ENCODE data around the gene PTTG1IP.
A peak's percentile ranks its signal among the peaks of the same experiment; 100 is the strongest.
"Not testable (repeated sequence)": the region's sequence is repeated elsewhere in the genome, so short reads cannot be mapped to it uniquely, and the experiment has no call there.

The PTTG1IP gene

DNA sequence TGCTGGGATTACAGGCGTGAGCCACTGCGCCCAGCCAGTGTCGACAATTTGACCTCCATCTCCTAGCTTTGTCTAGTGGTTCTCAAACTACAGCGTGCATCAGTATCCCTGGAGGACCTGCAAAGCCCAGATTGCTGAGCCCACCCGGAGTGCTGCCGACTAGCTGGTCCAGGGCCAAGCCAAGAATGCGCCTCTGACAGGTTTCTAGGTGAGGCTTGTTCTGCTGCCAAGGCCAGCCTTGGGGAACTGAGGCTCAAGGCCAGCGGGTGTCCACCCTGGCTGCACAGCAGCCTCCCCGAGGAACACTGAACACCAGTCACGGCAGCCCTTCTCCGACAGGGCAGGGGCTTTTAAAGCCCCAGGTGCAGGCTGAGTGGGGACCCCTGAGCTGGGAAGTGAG, 9.8 kb upstream of the PTTG1IP start:
- no peak for DNase-seq (ENCODE audit: low read depth, low spot score)

DNA sequence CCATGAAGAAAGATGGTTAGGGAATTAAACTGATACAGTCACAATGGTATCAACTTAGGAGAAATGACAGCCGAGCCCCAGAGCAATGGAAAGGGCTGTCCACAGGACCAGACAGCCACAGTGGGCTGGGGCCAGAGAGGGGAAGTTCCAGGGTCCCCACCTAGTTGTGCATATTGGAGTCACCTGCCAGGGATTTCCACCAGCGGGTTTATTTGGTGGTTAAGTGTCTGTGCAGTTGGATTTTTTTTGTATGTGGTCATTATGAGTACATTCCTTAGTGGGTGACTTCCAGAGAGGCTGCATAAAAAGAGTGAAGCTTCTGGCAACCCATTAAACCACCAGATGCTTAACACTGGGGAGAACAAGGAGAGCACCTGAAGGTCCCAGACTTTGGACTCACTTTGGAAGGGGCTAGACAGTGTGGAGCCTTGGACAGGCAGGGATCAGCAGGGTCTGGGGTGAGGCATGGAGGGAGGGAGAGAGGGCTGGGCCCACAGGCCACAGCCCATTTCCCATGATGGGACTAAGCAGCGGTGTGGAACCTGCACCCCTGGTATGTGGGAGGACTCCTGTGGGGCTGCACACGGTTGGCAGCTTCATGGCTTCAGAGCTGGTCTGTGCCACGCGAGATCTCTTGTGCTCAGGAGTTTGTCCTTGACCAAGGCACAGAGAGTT, 7.8 kb upstream of the PTTG1IP start:
- DNase-seq (ENCODE audit: low read depth, low spot score) = peak; percentile 81

DNA sequence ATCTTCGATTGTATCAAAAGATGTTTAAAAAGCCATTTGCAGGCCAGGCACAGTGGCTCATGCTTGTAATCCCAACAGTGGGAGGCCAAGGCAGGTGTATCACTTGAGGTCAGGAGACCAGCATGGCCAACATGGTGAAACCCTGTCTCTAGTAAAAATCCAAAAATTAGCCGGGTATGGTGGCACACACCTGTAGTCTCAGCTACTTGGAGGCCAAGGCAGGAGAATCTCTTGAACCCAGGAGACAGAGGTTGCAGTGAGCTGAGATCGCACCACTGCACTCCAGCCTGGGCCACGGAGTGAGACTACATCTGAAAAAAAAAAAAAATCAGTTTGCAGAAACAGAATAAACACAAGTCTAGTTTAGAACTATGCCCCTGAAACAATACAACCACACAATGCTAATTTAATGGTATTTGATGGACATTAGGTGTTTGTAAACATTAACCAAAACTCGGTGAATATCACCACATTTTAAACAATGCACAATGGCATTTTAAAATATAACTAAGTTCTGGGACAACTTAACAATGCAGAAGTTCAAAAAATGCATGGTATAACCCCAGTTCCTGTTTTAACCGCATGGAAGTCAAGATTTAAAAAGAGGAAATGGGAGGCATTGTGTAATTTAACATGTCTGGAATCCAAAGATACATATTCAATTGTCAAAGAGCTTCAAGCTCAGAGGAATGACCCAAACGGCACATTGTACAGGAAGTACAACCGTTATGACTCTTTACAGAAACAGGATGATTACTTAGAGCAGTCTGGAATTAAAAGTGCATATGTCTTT, 7.1 kb upstream of the PTTG1IP start:
- no peak for DNase-seq (ENCODE audit: low read depth, low spot score)

DNA sequence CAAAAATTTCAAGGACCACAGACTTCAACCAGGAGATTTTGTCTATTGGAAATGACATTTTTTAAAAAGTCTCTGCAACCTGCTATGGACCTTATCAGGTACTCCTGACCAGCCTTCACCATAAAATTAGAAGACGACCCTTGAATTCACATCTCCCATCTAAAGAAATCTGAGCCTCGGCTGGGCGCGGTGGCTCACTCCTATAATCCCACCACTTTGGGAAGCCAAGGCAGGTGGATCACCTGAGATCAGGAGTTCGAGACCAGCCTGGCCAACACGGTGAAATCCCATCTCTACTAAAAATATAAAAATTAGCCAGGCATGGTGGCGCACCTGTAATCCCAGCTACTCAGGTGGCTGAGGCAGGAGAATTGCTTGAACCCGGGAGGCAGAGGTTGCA, 5.7 kb upstream of the PTTG1IP start:
- DNase-seq (ENCODE audit: low read depth, low spot score) = not testable (repeated sequence)

DNA sequence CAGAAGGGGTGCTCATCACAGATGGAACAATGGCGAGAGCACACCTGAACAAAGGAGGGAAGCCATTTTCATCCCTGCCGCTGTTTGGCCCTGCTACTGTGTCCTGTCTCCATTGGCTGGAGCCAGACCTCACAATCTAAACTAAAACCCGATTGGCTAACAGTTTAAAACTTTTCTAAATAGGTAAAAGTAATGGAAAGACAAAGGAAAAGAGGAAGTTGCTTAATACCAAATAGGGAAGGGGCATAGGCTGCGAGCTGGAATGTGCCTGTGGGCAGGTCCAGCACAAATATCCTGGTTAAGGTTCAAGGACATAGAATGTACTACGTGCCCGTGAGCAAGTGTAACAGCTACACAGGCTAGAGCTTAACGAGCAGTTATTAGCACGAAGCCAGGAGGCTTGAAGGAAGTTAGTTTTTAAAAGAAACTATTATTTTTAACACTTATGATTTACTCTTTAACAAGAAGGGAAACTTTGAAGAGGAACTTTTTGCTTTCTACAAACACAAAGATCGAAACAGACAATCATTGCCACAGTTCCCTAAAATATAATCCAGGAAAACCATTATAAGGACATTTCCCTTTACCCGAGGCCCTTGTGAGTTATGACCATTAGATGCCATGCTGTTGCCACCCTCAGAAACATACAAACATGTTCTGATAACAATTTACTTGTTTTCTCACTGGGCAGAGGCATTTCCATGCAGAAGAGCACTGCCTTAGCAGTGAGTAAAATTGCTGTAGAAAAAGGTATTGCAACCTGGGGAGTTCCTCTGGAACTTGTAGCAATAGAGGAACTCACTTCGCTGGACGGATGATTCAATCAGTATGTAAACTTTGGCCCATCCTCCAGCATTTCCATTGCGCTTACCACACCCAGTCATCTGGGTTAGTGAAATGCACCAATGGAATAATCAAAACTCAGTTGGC, 4.8 kb upstream of the PTTG1IP start:
- no peak for DNase-seq (ENCODE audit: low read depth, low spot score)

DNA sequence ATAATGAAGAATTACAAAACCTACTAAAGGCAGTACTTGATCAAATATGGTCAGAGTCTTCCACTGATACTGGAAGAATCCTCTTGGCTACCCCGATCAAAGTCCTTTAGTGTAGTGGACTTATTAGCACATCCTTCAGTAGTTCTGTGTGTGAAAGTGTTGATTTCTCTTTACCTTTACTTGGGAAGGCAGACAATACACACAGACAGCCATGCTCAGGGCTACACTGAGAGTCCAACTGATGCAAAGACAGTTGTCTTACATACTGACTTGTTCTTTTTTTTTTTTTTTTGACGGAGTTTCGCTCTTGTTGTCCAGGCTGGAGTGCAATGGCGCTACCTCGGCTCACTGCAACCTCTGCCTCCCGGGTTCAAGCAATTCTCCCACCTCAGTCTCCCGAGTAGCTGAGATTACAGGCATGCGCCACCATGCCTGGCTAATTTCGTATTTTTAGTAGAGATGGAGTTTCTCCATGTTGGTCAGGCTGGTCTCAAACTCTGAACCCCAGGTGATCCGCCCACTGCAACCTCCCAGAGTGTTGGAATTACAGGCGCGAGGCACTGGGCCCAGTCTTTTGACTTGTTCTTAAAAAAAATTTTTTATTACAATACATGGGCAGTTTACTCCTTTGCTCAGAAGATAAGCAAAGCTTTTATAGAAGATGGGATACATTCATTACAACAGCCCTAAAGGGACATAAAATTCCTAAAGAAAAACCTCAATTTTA, 3.5 kb upstream of the PTTG1IP start:
- DNase-seq (ENCODE audit: low read depth, low spot score) = no peak

DNA sequence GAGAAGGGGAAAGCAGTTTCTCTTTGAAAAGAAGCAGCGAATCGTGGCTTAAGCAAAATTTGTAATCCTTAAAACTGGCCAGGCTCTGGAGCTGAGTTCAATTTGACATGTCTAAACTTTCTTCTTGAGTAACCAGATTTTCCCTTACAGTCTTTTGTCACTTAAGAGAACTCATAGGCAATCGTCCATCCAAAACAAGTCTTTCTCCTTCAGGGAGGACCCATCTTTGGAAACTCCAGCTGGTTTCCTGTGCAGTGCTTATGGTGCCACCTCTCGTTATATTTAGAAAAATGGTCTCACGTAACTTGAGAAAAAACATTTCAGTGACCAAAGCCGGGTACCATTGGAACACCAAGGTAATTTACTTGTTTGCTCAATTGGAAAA, 1.8 kb upstream of the PTTG1IP start:
- DNase-seq (ENCODE audit: low read depth, low spot score) = peak; percentile 35

DNA sequence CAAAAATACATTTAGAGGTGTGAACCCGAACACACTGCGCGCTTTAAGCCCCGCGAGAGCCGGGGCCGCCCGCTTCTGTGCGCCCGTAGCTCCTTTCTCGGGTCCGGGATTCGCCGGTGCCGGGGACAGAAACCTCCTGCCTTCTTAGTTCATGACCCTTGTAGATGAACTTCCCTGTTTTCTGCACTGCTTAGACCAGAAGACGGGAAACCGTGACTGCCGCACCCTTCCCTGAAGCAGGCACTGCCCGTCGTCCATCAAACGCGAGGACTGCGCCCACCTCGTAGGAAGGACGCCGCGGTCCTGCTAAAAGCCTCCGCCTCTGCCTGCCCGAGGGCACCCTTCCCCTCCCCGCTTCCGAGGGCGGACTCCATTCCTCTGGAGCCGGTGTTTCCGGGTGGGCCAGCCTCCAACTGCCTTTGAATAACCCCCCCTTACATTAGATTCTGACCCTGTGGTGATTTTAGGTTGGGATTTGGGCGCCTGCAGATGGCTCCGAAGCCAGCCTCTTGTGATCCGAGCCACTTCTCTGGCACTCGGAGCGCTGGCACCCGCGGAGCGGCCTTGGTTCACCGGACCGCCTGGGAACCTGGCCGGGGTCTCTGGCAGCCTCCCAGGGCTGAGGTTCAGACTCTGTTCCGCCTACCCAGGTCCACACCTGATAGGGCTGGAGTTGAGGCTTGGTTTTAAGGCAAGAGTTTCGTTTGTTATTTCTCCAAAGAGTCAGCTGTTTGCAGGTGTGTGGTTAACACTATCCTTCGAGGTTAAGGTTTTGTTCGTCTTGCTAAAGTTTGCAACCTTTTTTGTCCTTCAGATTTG, 1.2 kb upstream of the PTTG1IP start:
- peak; percentile 57 for DNase-seq (ENCODE audit: low read depth, low spot score)

DNA sequence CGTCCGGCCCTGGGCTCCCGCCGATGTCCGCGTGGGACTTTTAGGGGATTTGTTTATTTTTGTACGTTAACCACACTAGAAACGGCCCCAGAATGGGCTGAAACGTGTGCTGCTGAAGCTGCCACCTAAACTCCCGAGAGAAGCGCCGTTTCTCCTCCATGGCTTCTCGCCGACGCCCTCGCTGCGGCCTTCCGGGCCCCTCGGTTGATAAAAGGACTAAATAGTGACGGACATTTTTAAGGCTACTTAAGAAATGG, 678 bp upstream of the PTTG1IP start:
- no peak for DNase-seq (ENCODE audit: low read depth, low spot score)

DNA sequence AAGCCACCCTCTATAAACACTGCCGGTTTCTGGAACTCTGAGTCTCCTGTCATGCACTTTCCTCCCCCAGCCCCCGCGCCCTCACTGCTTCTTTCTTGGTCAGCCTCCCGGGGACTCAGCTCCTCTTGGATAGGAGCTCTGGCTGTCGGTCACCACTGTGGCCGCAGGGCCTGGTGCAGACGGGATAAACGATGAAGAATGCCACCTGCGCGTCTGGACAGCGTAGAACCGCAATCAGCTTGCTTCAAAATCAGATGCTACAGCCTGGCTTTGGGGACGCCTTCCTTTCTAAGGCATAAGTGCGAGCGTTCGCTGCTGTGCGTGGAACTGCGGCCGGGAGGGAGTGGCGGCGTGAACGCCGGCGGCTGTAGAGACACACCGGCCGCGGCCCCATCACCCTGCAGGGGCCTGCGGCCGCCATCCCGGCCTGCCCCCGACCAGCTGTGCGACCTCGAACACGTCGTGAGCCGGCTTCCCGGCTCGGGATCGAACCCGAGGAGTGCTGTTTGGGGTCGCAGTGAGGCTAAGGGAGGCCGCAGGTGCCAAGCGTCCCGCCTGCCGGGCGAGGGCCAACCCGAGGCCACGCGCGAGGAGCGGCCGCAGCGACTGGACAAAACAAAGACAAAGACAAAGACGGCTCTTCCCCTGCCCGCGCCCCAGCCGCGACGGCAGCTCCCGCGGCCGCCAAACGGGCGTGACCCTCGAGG, 688 bp downstream of the PTTG1IP start:
- peak; percentile 61 for DNase-seq (ENCODE audit: low read depth, low spot score)

DNA sequence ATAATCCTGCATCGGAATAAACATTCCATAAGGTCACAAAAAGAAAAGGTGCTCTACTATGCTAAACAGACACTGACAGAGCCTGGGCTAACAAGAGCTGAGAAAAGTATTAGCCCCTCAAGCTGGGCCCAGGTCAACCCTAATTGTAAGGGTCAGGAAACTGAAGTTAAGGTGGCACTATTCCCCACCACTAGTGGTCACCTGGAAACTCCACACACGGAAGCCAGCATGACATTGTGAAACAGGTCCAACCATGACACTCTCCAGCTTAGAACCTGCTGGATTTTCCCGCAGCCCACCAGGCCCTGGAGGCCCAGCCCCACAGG, 1.2 kb downstream of the PTTG1IP start:
- no peak for DNase-seq (ENCODE audit: low read depth, low spot score)

DNA sequence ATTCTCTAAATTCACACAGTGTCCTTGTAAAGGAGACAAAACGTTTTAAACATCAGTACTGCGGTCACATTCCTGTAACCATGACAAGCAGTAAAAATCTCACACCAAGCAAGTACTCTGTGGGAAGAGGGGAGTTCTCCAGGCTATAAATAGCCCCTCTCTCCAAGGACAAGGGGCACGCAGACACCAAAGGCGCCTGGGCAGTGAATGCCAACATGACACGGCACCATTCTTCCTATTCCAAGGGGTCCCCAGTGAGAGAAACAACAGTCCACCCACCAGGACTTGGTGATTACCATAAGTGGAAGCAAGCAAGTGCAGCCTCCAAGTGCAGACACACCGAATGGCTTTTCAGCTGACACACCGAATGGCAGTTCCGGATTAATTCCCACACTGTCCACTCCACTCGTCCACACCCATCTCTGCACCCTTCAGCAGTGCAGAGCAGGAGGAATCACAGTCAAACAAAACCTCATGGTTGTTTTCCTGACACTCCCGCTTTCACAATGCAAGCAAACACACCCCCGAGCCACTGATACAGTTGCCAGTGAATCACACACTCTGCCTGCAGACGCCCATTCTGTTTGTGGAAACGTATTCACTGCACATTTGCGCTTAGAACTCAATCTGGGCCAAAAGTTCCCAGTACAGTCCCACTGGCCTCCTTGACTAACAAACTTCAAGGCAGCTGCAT, 1.8 kb downstream of the PTTG1IP start:
- peak; percentile 66 for DNase-seq (ENCODE audit: low read depth, low spot score)

DNA sequence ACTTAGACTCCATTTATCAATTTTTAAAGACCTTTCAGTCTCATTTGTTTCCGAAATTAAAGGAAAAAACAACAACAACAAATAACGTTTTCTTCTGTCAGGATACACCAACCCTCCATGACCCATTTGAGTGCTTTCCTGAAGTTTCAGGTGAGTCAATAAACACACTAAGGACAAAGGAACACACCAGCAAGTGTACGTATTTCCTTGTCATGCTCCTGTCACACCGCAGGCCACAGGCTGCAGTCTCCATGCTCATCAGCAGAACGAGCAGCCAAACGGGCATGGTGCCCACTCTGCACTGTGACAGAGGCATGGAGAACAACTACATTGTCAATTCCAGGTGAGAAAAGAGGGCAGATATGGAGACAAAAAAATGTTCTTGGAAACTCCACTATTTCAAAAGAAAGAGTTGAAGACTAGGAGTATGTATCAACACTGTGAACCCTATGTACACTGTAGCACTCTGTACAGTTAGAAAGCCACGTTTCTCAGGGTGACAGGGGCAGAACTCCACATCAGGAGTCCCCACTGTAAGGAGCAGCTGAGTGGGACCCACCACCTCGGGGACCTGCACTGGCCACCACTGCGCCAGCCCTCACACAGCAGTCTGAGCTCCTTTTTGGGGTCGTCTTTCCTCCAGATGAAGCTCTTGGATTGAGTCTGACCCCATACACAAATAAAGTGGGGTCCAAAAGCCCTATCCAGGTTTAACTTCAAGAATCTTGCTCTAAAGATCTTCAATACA, 2.6 kb downstream of the PTTG1IP start:
- DNase-seq (ENCODE audit: low read depth, low spot score) = peak; percentile 41

DNA sequence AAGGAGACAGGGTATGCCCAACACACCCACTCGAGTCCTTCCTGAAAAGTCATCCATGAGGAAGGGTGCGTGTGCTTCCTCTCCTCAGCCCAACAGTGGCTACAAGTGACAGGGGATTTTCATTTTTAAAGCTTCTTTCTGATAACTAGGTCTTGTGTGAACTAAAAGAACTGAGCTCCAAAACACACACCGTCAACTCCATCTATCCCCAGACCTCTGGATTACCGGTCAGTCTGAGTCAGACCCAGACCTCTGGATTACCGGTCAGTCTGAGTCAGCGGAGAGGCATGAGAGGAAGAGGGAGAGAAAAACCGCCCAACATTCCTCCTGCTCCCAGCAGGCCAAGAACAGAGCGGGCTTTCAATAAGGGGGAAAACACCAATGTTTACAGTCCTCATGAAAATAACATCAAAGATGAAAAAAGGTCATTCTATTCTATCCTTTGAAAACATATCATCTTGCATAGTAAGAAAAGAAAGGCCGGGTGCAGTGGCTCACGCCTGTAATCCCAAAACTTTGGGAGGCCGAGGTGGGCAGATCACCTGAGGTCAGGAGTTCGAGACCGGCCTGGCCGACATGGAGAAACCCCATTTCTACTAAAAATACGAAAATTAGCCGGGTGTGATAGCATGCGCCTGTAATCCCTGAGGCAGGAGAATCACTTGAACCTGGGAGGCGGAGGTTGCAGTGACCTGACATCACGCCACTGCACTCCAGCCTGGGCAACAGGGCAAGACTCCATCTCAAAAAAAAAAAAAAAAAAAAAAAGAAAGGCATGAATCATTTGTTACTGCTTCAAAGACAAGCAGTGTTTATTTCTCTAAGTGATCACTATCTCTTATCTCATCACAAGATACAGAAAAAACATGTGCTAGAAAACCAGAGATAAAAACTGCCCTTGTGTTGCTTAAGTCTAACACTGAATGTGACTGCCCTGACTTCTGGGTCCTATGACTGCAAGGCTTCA, 3.4 kb downstream of the PTTG1IP start:
- peak; percentile 97 for DNase-seq (ENCODE audit: low read depth, low spot score)

DNA sequence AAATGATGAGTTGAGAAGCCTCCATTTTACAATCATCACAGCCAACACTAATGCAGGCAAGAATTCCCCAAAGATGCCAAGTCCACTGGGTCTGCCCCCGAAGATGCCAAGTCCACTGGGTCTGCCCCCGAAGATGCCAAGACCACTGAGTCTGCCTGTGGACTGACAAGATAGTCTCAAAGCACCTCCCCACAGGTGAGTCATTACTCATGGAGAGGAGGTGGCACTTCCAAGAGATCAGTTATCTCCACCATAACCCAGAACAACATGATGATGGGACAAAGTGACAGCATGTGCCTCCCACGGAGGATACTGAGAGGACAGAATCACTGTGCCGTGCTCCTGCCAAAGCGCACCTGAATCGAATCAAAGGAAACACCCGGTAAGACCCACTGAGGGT, 4.8 kb downstream of the PTTG1IP start:
- DNase-seq (ENCODE audit: low read depth, low spot score) = no peak

DNA sequence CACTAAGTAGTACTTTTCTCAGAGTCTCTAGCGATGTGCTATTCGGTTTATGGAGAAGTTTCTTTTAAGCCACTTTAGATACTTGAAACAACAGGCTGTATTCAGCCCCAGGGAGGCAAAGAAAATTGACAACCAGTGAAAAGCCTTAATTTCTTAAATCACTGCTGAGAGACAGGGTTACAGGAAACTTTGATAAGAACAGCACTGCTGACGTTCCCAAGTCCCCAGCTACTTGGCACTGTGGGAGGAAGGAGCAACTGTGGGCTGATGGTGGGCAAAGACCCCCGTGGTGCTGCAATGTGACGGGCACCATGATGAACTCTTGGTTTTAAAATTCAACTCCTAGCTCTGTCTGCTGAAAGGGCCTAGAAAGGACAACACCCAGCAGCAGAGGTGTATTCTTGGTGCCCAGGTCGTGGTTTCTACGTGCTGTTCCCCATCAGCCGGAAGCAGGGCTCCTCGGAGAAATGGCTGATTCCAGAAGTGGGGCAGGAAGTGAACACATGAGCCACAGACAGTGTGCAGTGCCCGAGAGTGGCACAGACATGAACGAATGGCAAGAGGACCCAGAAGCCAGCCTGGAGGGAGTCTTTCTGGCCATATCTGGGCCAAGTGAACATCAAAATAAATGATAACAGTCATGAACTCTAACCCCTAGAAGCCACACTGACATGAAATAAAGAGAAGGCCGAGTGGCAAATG, 5.3 kb downstream of the PTTG1IP start:
- DNase-seq (ENCODE audit: low read depth, low spot score) = no peak

DNA sequence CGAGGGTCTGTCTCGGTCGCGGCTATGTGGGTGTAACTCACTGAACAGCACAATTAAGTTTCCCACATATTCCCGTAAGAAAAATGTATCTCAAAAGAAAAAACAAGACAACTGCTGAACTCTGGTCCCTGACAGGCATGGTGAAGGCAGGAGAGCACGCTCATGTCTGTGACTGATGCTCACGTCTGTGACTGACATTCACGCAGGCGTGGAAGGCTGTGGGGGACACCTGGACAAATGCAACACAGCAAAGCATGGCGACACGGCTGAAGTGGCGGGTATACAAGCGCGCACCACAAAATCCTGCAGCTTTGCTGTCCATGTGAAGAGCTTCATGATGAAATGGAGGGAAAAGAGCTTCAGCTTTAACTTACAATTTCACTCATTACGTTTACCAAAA, 6.0 kb downstream of the PTTG1IP start:
- no peak for DNase-seq (ENCODE audit: low read depth, low spot score)

All from astrocyte of the hippocampus (primary cell).